Gastroesophageal sphincter (tissue), 4 donors: Measurements from ENCODE around the gene AGL. TPM values are rescaled to one million over a fixed set of nuclear protein-coding genes. Genes with fewer than 3 reads are reported as not detected.

Experiments
- ATAC-seq: fragments of 150-250 bp; one replicate; pipeline ENCODE4 v1.9.1; 2016; ENCODE audit warnings: mild to moderate bottlenecking, moderate library complexity
- H3K27ac ChIP-seq, 4 donors: fragments of 200-600 bp; sonication (generic) in 3 of 4; 1 replicate in 3 of 4; 2 replicates in 1 of 4; pipeline ENCODE4 v1.5.1; 2016 to 2019
- H3K27me3 ChIP-seq: fragments of 200-600 bp; sonication (generic); one replicate; pipeline ENCODE4 v1.5.1; 2019
- H3K36me3 ChIP-seq, 2 donors: fragments of 200-600 bp; sonication (generic); one replicate each; pipeline ENCODE4 v1.5.1; 2019; ENCODE audit warnings: control low read depth in 1 of 2
- H3K4me1 ChIP-seq, 3 donors: fragments of 200-600 bp; sonication (generic); 1 replicate in 2 of 3; 2 replicates in 1 of 3; pipeline ENCODE4 v1.5.1; 2016 to 2019; ENCODE audit warnings: control low read depth in 2 of 3
- H3K4me3 ChIP-seq, 2 donors: fragments of 200-600 bp; sonication (generic); one replicate each; pipeline ENCODE4 v1.5.1; 2019; ENCODE audit warnings: mild to moderate bottlenecking in 1 of 2, moderate library complexity in 1 of 2
- H3K9me3 ChIP-seq, 3 donors: fragments of 200-600 bp; sonication (generic); one replicate each; pipeline ENCODE4 v1.5.1; 2017 to 2019; ENCODE audit warnings: control low read depth in 2 of 3
- CTCF ChIP-seq, 4 experiments: fragments of 200-600 bp in 2 of 4; fragments of 450-650 bp in 2 of 4; sonication (generic) in 1 of 4; IDR thresholded peaks; one replicate each; pipeline ENCODE4 v1.5.1; 2017 to 2019; ENCODE audit warnings: antibody characterized with exemption in 4 of 4, mild to moderate bottlenecking in 2 of 4, moderate library complexity in 2 of 4
- EP300 ChIP-seq: sonication (generic); formaldehyde crosslinking; IDR thresholded peaks from one replicate; pipeline ENCODE4 v1.6.1; 2017; ENCODE audit warnings: antibody characterized with exemption, mild to moderate bottlenecking
- POLR2A ChIP-seq, 2 donors: fragments of 450-650 bp; IDR thresholded peaks; one replicate each; pipeline ENCODE4 v1.6.1; 2017; ENCODE audit warnings: antibody characterized with exemption in 2 of 2, mild to moderate bottlenecking in 2 of 2, moderate library complexity in 1 of 2
- POLR2AphosphoS5 ChIP-seq: sonication (generic); formaldehyde crosslinking; IDR thresholded peaks from one replicate; pipeline ENCODE4 v1.6.1; 2017; ENCODE audit warnings: antibody characterized with exemption
- WGBS, 2 donors: methylation state at CpG; one replicate each; pipeline ENCODE4 v1.1.5; 2018; ENCODE audit warnings: low coverage in 1 of 2; 5-methylcytosine and 5-hydroxymethylcytosine counted together
- total RNA-seq, 4 donors: library from RNA; depleted of rRNA; stranded (reverse); fragments of >200 nt; gene quantifications; one replicate each; pipeline ENCODE4 v1.1.0, GENCODE V29; 2016

The AGL gene
- total RNA-seq, 4 donors from 2014 or later, result 62.9 to 131 (median 119) TPM

GRCh38 chr1:99867682-99868081 is 17.5 kb downstream of the AGL start:
- 82% methylated on average over 4 of the region's 6 CpGs; no CpG with 5 or more reads in 1 of the 2 donors for WGBS, 2 donors
- no peaks in the 10 kb centered on the region for H3K9me3 ChIP-seq
- H3K4me3 ChIP-seq, result no peak overlapping the region
- peaks cover 3 to 46% of the 10 kb centered on the region in 2 donors for H3K36me3 ChIP-seq
- H3K27me3 ChIP-seq, result no peaks in the 10 kb centered on the region
- peaks cover 0 to 21% (median 5%) of the 10 kb centered on the region in 3 donors for H3K4me1 ChIP-seq
- no peak for ATAC-seq
- TF ChIP-seq CTCF (IDR thresholded peaks at IDR 0.05) (no peak), POLR2AphosphoS5 (no peak), POLR2A (IDR thresholded peaks at IDR 0.05) (no peak), EP300 (no peak)
- H3K27ac ChIP-seq, result peak overlapping the region in 2 of 4 donors; percentile 30 to 51

GRCh38 chr1:99869304-99869703 is 19.1 kb downstream of the AGL start:
- Histone ChIP-seq H3K4me1 (peaks cover 0 to 21% (median 5%) of the 10 kb centered on the region in 3 donors), H3K9me3 (no peaks in the 10 kb centered on the region), H3K27ac (peak overlapping the region; percentile 51 to 69 (median 57)), H3K36me3 (peaks cover 3 to 32% of the 10 kb centered on the region in 2 donors), H3K27me3 (no peaks in the 10 kb centered on the region), H3K4me3 (no peak overlapping the region)
- no peak for TF ChIP-seq POLR2AphosphoS5
- no peak for TF ChIP-seq EP300
- TF ChIP-seq POLR2A (IDR thresholded peaks at IDR 0.05), result no peak
- no peak for TF ChIP-seq CTCF (IDR thresholded peaks at IDR 0.05)
- ATAC-seq, result peak; percentile 84

- Histone ChIP-seq H3K4me1 (peaks cover 0 to 21% (median 5%) of the 10 kb centered on the region in 3 donors), H3K9me3 (no peaks in the 10 kb centered on the region), H3K4me3 (no peak overlapping the region), H3K27ac (peak overlapping the region; percentile 51 to 69 (median 57)), H3K27me3 (no peaks in the 10 kb centered on the region), H3K36me3 (peaks cover 2 to 32% of the 10 kb centered on the region in 2 donors)
- TF ChIP-seq EP300 (no peak), POLR2AphosphoS5 (no peak), POLR2A (IDR thresholded peaks at IDR 0.05) (no peak), CTCF (IDR thresholded peaks at IDR 0.05) (no peak)
- no peak for ATAC-seq
- 41 to 67% methylated on average over 6 of the region's 6 CpGs for WGBS, 2 donors
Observed at GRCh38 chr1:99869723-99870122, 19.6 kb downstream of the AGL start.

- H3K4me1 ChIP-seq, result peaks cover 0 to 21% (median 5%) of the 10 kb centered on the region in 3 donors
- no peak overlapping the region for H3K27ac ChIP-seq
- H3K9me3 ChIP-seq, result no peaks in the 10 kb centered on the region
- no peaks in the 10 kb centered on the region for H3K27me3 ChIP-seq
- H3K4me3 ChIP-seq, result no peak overlapping the region
- ATAC-seq, result no peak
- 80 to 92% methylated on average over 1 of the region's 1 CpG for WGBS, 2 donors
- TF ChIP-seq CTCF (IDR thresholded peaks at IDR 0.05), result no peak
- no peak for TF ChIP-seq POLR2AphosphoS5
- no peak for TF ChIP-seq POLR2A (IDR thresholded peaks at IDR 0.05)
- no peak for TF ChIP-seq EP300
- peaks cover 0 to 37% of the 10 kb centered on the region in 2 donors for H3K36me3 ChIP-seq
Observed at GRCh38 chr1:99872063-99872462, 21.9 kb downstream of the AGL start.

- no peak overlapping the region for H3K4me3 ChIP-seq
- H3K4me1 ChIP-seq, result no peaks in the 10 kb centered on the region
- no peak overlapping the region for H3K27ac ChIP-seq
- WGBS, 2 donors, result 96 to 100% methylated on average over 3 of the region's 3 CpGs
- TF ChIP-seq CTCF (IDR thresholded peaks at IDR 0.05) (no peak), POLR2A (IDR thresholded peaks at IDR 0.05) (no peak), POLR2AphosphoS5 (no peak), EP300 (no peak)
- H3K9me3 ChIP-seq, result no peaks in the 10 kb centered on the region
- H3K27me3 ChIP-seq, result no peaks in the 10 kb centered on the region
- no peak for ATAC-seq
- peaks cover 5 to 75% of the 10 kb centered on the region in 2 donors for H3K36me3 ChIP-seq
Observed at GRCh38 chr1:99877568-99877967, 27.4 kb downstream of the AGL start.
